GM08714 (cell line): ENCODE data around the gene LCN9.
"Not testable (repeated sequence)": the region's sequence is repeated elsewhere in the genome, so short reads cannot be mapped to it uniquely, and the experiment has no call there.

Experiments
- H3K4me3 ChIP-seq: fragments of 200-500 bp; sonication (Bioruptor generic); 2 replicates; pipeline ENCODE4 v1.5.1; 2014; ENCODE audit warnings: mild to moderate bottlenecking, low read length, inconsistent platforms
- ZNF274 ChIP-seq: IDR thresholded peaks from 2 replicates; pipeline ENCODE4 v1.6.1; 2012; ENCODE audit warnings: mild to moderate bottlenecking, low read depth, low read length

The LCN9 gene

GRCh38 chr9:135661816-135662560, 1.1 kb upstream of the LCN9 start:
- no peak overlapping the region for H3K4me3 ChIP-seq
- no peak for TF ChIP-seq ZNF274

DNA sequence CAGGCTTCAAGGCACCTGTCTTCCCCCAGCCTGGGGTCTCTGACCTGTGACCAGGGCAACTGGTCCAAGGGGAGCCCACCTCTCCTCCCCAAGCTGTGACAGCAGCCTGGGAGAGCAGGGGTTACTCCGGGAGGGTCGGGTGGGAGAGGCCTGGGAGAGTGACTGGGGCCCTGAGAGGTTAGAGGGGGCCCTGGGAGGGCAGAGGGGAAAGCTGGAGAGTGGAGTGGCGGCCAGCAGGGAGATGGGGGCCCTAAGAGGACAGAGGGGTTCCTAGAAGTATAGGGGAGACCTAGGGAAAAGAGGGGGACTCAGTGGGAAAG, 302 bp downstream of the LCN9 start:
- no peak for TF ChIP-seq ZNF274
- no peak overlapping the region for H3K4me3 ChIP-seq

DNA sequence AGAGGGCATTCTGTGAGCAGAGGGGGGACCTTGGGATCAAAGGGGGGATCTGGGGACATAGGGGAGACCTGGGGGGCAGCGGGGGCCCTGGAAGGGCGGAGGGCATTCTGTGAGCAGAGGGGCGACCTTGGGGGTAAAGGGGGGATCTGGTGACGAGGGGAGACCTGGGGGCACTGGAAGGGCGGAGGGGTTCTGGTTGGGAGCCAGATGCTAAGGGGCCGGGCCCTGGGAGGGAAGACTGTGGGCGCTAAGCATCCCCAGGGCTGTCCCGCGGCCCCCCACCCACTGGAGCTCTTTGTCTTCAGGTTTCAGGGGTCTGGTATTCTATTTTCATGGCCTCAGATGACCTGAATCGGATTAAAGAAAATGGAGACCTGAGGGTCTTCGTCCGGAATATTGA, 748 bp downstream of the LCN9 start:
- H3K4me3 ChIP-seq, result no peak overlapping the region
- no peak for TF ChIP-seq ZNF274

DNA sequence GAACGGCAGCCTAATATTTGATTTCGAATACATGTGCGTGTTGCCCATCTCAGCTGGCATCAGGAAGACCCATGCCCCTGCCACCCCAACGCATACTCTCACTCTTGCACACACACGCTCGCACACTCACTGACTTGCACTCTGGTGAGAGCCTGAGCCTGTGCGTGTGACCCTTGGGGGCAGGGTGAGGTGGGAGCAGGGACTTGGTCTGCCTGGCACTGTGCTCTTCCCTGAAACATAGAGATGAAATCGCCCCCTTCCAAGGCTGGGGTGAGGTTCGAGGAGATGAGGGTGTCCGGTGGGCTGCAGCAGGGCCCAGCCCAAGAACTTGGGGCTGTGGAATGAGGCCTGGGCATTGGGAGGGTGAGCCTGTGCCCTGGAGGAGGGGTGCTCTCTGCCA, 1.2 kb downstream of the LCN9 start:
- TF ChIP-seq ZNF274, result no peak
- no peak overlapping the region for H3K4me3 ChIP-seq

- no peak for TF ChIP-seq ZNF274
- no peak overlapping the region for H3K4me3 ChIP-seq
These were observed 2.0 kb downstream of the LCN9 start for GRCh38 chr9:135664801-135665794.

DNA sequence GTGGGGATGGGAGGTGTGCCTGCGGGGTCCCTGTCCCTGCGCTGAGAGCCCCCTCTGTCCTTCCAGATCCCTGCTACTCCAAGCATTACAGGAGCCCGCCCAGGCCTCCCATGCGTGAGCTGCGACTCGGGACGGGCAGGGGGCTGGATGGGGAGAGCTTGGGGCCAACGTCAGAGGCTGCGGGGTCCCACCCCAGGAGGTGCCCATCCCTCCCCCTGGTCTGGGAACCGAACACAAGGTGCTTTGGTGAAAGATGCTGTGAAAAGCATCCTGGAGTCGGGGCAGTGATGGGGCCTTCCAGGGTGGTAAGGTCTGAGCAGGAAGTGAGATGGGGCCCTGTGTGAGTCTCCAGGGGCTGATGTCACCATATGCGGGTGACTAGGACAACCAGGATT, 2.7 kb downstream of the LCN9 start:
- no peak for TF ChIP-seq ZNF274
- no peak overlapping the region for H3K4me3 ChIP-seq

DNA sequence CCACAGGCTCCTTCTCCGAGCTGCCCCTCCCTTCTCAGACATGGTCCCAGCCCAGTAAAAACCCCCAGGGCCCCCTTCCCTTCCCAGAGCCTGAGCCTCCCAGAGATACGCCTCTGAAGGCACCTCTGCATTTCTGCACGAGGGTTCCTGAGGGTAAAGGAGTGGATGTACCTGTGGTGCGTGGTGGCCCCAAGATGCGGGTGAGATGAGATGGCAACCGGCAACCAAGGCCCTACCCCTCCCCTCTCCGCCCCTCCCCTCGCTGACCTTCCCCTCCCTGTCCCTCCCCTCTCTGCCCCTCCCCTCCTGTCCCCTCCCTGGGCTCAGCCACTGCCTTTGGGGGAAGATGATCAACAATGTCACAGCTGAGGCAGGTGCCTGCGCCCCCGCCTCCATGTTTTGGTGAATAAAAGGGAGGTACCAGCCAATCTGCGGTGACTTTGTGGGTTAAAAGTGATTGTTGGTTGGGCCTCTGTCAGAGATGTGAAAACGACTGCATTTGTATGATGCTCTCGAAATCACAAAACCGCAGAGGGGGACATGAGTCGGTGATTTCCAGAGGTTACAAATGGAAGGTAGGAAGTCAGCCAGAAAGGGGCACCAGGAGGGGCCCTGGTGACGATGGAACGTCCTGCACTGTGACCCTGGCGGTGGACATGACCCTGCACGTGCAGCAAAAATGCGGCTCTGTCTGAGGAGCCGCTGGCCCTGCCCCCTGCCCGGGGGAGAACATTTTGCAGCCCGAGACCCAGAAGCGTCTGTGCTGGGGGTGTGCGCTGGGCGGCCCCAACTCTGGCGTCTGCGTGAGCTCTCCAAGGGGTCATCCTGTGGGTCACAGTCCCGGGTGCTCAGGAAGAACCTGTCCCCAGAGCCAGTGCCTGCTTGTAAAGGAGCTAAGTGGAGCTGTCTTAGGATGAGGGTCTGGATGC, 3.7 kb downstream of the LCN9 start:
- no peak for TF ChIP-seq ZNF274
- no peak overlapping the region for H3K4me3 ChIP-seq

- H3K4me3 ChIP-seq, result no peak overlapping the region
- no peak for TF ChIP-seq ZNF274
These were observed 4.4 kb downstream of the LCN9 start for GRCh38 chr9:135667463-135668001.

DNA sequence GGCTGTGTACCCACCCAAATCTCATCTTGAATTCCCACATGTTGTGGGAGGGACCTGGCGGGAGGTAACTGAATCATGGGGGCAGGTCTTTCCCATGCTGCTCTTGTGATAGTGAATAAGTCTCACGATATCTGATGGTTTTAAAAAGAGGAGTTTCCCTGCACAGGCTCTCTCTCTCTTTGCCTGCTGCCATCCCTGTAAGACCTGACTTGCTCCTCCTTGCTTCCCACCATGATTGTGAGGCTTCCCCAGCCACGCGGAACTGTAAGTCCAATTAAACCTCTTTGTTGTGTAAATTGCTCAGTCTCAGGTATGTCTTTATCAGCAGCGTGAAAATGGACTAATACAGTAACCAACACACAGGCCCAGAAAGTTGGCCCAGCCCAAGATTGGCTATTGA, 5.9 kb downstream of the LCN9 start:
- not testable (repeated sequence) for H3K4me3 ChIP-seq

- TF ChIP-seq ZNF274, result no peak
These were observed 6.6 kb downstream of the LCN9 start for GRCh38 chr9:135669616-135670285.

GRCh38 chr9:135670721-135671590, 7.8 kb downstream of the LCN9 start:
- H3K4me3 ChIP-seq, result no peak overlapping the region
- no peak for TF ChIP-seq ZNF274

More at GRCh38 chr9:135669616-135670285, 6.6 kb downstream of the LCN9 start:
- H3K4me3 ChIP-seq, result no peak overlapping the region

GRCh38 chr9:135671591-135672041, 8.5 kb downstream of the LCN9 start:
- no peak overlapping the region for H3K4me3 ChIP-seq
- TF ChIP-seq ZNF274, result no peak

GRCh38 chr9:135672786-135673185, 9.7 kb downstream of the LCN9 start:
- not testable (repeated sequence) for H3K4me3 ChIP-seq
